Right renal cortex interstitium (tissue), 3 donors: ENCODE results near the gene CAMSAP1. TPM values are rescaled to one million over a fixed set of nuclear protein-coding genes. Genes with fewer than 3 reads are reported as not detected.

Experiments used
- DNase-seq, 3 donors: peaks; one replicate each; pipeline ENCODE4 v3.0.0-alpha.2; 2013; ENCODE audit warnings: low read depth in 3 of 3, low spot score in 2 of 3
- polyA plus RNA-seq, 3 donors: library from polyadenylated mRNA; unstranded; fragments of 120-200 nt; gene quantifications; one replicate each; pipeline ENCODE4 v1.2.1, GENCODE V29; 2013; ENCODE audit not compliant: insufficient read length in 3 of 3

Gene CAMSAP1
- polyA plus RNA-seq, 3 donors, result 21.5 to 25.0 (median 21.6) TPM

DNA sequence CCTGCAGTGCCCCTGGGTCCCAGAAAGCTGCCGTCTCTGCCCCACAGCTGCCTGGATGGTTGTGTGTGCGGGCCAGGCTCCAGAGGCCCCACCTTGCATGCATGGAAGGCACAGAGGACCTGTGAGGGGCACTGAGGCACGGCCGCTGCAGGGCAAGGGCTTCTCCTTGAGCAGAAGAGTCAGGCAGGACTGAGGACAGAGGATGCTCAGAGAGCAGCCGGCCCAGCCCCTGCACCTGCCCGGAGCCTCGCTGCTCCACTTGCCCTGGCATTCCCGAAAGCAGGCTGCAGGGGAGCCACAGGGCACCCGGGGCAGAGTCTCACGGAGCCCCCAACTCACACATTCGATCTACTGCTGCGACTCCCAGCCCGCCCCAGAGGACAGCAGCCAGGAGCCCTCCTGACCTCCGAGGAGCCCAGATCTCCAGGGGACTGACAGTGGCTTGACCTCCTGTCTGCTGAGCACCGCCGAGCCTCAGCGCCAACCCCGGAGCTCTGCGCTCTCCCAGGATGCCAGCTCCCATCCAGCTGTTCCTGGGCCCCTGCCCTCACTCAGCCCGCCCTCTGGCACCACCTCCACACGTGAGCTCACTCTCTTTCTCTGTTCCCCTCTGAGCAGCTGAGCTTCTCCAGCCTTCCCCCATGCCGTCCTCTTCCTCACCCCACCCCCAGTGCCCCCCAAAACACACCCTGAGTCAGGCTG lies 110.4 kb downstream of the CAMSAP1 start:
- DNase-seq, result no peak

DNA sequence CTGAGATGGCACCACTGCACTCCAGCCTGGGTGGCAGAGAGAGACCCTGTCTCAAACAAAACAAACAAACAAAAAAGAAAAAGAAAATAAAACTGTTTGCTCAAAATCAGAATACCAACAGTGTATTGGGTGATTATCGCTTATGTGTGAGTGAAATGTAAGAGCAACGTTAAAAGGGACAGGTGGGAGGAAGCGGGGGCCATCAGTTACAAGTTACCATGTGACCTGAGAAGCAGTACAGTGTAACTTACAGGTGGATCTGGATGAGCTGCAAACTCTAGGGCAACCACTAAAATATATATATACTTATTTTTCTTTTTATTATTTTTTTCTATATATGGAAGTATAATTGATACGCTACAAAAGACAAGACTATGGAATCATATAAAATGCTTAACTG lies 112.0 kb downstream of the CAMSAP1 start:
- no peak for DNase-seq

GRCh38 chr9:135794361-135794885 lies 112.9 kb downstream of the CAMSAP1 start:
- no peak for DNase-seq

DNA sequence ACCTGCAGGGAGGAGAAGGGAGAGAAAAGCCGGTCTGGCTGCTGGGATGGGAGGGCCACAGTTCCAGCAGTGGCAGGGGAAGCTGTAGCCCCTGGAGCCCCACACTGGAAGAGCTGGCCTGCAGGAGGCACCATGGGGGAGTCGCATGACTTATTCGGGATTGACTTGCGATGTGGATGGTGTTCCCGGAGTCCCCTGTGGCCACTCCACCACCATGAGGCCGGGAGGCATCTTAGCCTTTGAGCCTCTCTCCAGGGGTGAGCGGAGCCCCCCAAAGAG lies 113.3 kb downstream of the CAMSAP1 start:
- no peak for DNase-seq

DNA sequence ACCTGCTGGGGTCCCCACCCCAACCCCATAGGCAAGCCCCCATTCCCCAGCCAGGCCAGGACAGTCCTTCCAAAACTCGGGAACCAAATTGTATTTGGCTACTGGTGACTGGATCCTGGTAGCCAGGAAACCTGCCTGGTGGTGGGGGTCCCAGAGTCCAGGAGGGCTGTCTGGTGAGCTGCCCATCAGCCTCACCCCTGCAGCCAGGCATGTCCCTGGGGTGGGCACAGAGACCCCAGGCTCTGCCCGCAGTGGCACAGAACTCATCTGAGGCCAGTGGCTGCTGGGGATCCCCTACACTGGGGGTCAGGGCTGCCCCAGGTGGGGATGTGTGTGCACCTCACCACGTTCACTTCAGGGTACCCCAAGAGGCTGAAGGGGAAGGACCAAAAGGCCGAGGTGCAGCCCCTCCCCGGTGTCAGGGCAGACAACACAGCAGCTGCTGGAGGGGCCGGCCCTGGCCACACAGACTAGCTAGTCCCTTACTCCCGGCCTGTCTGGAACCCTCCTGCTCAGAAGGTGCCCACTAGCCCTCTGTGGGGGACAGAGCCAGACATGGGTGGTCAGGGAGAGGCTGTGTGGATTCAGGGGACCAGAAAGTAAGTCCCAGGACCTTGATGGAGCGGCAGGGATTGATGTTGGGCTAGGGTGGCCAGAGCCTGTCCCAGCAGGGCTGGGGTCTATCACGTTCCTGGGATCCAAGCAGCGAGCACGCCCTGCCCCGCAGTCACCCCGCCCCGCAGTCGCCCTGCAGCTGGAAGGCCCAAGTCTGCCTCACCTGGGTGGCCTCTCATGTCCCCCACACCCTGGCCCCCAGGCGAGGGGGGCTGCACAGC lies 113.9 kb downstream of the CAMSAP1 start:
- no peak for DNase-seq

GRCh38 chr9:135792268-135793128 lies 114.8 kb downstream of the CAMSAP1 start:
- DNase-seq, result no peak

- no peak for DNase-seq
Measured at GRCh38 chr9:135791431-135792267, 115.7 kb downstream of the CAMSAP1 start.

DNA sequence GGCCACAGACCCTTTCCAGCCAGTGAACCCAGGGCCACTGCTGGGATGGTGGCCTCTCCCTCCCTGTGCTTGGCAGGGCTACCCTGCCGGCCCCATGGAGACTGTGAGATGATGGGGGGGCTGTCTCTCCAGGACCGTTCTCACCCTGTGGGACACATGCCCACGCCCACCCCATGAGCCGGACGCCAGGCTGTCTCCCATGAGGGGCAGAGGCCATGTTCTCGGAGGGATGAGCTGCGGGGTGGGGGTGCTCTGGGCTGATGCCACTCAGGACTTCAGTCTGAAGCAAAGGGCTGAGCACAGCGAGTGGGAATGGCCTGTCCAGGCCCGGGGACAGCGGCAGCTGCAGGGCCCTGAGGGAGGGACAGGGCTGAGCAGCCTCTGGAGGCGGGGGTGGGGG lies 116.5 kb downstream of the CAMSAP1 start:
- no peak for DNase-seq

DNA sequence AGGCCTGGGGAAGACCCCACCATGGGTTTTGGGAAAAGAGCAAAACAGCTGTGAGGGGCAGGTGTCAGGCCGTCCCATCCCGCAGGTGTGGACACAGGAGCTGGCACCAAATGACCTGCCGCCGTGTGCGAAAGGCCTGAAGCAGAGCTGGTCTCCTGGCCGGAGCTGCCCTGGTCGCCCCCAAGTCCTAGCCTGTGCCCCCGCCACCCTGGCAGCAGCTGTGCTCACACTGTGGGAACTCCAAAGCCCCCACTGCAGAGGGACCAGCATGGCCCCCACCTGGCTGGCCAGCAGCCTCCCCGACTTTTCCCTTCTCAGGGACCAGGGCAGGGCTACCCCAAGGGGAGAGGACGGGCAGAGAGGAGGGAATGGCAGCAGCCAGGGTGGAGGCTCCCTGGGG lies 117.0 kb downstream of the CAMSAP1 start:
- DNase-seq, result no peak

DNA sequence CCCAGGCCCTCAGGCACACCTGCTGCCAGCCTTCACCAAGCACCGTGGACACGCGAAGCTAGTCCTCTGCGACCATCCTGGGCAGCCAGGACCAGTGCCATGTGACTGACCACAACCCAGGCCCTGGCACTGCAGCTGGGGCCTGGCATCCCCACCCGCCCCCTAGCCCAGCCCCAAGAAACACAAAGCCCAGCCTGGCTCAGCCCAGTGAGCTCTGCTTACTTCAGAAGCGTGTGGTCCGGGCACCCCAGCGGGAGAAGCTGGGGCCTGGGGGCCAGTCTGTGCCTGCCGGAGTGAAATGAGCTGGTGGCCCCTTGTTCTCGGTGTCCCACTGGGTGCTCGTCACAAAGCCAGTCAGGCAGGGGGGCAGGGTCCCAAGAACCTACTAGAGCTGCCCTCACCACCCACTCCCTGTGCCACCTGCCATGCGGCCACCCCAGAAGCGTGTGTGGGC lies 117.5 kb downstream of the CAMSAP1 start:
- DNase-seq, result no peak

DNA sequence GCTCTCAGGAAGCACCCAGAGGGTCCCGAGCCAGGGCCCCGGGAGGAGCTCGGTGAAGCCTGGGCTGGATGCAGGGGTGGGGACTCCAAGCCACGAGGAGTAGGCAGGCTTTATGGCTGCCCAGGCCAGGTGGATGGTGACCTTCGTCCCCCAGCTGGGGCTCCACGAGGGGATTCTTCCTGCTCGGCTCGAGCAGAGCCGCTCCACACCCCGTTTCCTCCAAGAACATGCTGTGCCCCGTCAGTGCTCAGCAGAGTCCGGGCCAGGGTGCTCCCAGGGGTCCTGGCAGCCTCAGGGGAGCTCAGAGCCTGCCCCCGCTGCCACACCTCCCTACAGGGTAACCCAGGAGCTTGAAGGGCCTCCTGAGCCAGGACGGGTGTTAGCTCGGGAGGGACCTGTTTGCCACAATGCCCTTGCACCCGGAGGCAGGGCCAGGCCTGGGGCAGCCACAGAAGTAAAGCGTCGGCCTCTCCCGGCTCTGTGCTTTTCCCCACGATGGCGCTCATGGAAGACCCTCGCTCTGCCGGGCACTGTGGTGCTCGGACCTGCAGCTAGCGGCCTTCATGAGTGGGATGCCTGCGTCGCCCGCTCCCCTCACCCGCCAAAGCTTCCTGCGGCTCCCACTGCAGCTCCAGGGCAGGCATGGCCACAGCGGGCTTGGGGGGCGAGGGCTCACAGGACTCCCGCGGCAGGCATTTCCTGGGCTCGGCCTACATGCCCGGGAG lies 118.6 kb downstream of the CAMSAP1 start:
- DNase-seq, result no peak

DNA sequence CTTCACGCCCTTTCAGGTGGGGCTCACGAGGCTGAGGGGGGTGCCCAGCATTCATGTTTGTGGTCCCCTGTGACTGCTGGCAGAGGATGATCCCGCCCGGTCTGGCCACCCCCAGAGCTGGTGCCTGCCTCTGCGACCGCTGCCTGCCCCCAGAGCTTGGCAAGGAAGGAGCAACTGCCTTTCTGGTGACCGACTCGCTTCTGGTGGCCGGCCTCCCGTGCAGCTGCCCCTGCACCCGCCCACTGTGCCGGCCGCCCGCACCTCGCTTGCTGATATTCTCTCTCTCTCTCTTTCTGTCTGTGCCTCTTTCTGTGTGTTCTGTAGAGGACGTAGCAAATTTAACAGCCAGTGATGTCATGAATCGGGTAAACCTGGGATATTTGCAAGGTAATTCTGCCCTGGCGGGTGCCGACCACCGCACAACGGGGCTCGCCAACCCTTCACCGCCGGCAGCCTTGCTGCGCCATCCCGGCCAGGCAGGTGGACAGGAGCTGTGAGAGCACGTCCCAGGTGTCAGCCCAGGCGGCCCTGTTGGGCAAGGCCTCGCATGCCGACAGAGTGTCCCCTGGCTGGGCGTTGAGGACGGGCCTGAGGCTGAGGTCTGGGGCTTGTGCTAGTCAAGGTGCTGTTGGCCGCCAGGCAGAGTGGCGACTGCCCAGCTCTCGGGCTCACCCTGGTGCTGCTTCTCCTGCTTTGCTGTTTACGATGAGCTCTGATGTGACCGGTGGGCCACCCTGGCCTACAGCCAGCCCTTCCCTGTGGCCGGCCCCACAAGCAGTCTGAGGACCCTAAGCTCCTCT lies 119.4 kb downstream of the CAMSAP1 start:
- DNase-seq, result no peak

- no peak for DNase-seq
Measured at GRCh38 chr9:135787317-135787716, 120.0 kb downstream of the CAMSAP1 start.

- no peak for DNase-seq
Measured at GRCh38 chr9:135786146-135786690, 121.1 kb downstream of the CAMSAP1 start.

DNA sequence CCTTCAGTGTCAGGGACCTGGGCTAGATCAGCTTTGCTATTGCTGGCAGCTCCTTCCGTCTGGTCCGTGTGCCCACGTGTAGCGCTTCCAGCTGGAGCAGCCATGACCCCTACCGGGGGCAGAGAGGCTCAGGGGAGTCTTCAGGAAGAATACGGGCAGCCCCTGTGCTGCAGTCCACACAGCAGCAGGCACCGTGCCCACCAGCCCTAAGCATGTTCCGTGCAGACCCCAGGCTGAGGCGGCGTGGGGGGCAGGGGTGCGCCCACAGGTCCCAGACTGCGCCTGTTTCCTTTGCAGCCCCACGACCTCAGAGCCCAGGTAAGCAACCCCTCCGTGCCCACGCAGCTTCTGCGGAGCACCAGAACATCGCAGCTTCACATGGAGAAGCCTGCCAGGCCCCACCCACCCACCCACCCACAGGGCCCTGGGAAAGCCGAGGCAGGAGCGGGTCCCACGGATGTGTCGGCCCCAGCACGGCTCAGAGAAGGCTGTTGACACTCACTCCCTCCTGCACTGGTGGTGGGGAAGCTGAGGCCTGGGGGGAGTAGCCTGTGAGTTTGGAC lies 122.3 kb downstream of the CAMSAP1 start:
- no peak for DNase-seq

DNA sequence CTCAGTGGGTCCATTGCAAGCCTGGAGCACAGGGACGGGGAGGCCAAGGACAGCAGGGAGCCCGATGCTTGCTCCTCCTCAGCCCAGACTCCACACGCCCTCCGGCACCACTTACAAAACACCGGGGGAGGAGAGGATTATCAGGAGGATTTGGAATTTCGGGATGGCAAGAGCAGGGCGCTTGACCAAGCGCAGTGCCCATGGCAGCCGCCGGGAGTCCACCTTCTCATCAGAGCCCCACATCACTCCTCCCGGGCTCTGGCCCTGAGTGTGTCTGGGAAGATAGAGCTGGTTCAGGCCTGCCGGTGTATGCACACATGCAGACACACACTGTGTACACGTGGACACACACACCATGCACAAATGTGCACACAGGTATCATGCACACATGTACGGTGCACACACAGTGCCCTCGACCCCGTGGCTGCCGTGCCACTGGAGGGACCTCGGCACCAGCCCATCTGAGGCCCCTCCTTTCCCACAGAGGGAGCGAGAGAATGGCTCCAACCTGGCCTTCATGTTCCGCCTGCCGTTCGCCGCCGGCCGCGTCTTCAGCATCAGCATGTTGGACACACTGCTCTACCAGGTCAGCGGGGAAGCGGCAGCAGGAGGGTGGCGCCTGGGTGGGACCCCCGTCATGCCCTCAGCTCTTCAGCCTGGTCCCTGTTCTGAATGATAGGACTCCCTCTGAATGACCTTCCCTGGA lies 123.7 kb downstream of the CAMSAP1 start:
- no peak for DNase-seq

DNA sequence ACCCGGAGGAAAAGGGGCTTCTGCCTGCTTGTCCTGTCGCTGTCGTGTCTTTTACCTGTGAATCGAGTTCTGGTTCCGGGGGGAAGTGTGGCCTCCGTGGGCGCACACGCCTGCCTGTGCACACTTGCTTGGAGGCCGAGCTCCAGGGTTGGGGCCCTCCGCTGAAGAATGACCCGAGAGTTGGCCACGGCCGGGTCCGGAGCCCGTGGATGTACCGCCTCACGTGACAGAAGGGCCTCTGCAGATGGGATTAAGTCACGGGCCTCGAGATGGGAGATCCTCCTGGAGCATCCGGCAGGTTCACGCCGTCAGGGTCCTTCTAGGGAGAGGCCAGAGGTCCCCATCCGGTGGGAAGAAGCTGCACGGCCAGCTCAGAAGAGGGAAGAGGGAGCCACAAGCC lies 124.4 kb downstream of the CAMSAP1 start:
- no peak for DNase-seq

DNA sequence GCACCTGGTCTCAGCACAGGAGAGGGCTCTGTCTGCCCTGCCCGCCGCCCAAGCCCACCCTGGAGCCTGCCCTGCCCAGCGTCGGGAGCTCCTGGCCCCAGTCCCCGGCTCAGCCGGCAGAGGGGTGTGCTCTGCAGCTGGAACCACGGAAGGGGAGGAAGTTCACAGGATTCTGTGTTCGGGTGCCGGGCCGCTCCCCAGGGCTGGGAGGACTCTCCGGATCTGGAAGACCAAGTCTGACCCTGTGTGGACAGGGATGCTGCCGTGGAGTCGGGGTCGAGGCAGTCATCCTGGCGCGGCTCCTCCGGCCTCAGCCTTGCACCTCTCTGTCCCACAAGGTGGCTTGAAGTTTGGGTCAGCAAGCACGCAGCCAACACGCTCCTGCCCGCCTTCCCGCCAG lies 126.7 kb downstream of the CAMSAP1 start:
- no peak for DNase-seq
